Endothelial cell of umbilical vein (primary cell): ENCODE results near the gene MYO5B. TPM values are rescaled to one million over a fixed set of nuclear protein-coding genes. Genes with fewer than 3 reads are reported as not detected.

Source experiments
- BruUV-seq: library from RNA; stranded (reverse); fragments of 400-500 nt; replicated peaks from 2 replicates; lab custom pipeline; 2021; lab: Mats Ljungman, UMichigan
- CTCF ChIA-PET: fragments of 300-600, 350-600 bp; sonication (Branson Sonifier 250); formaldehyde crosslinking; loops from one replicate; lab custom pipeline; 2021; ENCODE audit warnings: antibody characterized with exemption, inconsistent platforms; lab: Charles Lee
- POLR2A ChIA-PET: fragments of 300-600, 350-600 bp; sonication (Branson Sonifier 250); formaldehyde crosslinking; loops from one replicate; lab custom pipeline; 2021; ENCODE audit warnings: antibody characterized with exemption, inconsistent platforms; lab: Charles Lee
- DNase-seq: peaks from one replicate; pipeline ENCODE4 v3.0.0-alpha.2; 2011; ENCODE audit warnings: low read depth, low spot score
- FAIRE-seq: peaks from 2 replicates; lab custom pipeline; 2011; peaks lifted over from hg19 to GRCh38; lab: Jason Lieb, UNC
- H2AFZ ChIP-seq: 2 replicates; pipeline ENCODE4 v1.6.0; 2012; ENCODE audit warnings: low read depth, low read length, control low read depth, inconsistent platforms
- H3K27ac ChIP-seq: 2 replicates; pipeline ENCODE4 v1.5.1; 2011; ENCODE audit warnings: low read depth, mild to moderate bottlenecking, control low read depth, low read length, moderate library complexity; ENCODE audit not compliant: insufficient read depth
- H3K27me3 ChIP-seq, 2 experiments: 2 replicates each; pipeline versions ENCODE4 v1.6.0 to v1.6.1; 2011; ENCODE audit warnings: low read length in 2 of 2, mixed read lengths in 1 of 2; ENCODE audit not compliant: control insufficient read depth in 2 of 2, insufficient read depth in 2 of 2
- H3K36me3 ChIP-seq, 2 experiments: 2 replicates in 1 of 2; 3 replicates in 1 of 2; pipeline ENCODE4 v1.5.1; 2011; ENCODE audit warnings: low read length in 2 of 2, mild to moderate bottlenecking in 1 of 2, moderate library complexity in 1 of 2; ENCODE audit not compliant: control insufficient read depth in 2 of 2, insufficient read depth in 2 of 2; ENCODE audit errors: extremely low read depth in 1 of 2
- H3K4me1 ChIP-seq: 3 replicates; pipeline ENCODE4 v1.5.1; 2011; ENCODE audit warnings: mild to moderate bottlenecking, low read length; ENCODE audit not compliant: control insufficient read depth, insufficient read depth; ENCODE audit errors: extremely low read depth
- H3K4me2 ChIP-seq: 2 replicates; pipeline ENCODE4 v1.6.1; 2011; ENCODE audit warnings: low read length, control low read depth, mixed read lengths; ENCODE audit not compliant: insufficient read depth
- H3K4me3 ChIP-seq, 3 experiments: fragments of 200-600 bp in 1 of 3; sonication (generic), shearing (Covaris generic) in 1 of 3; replicated peaks in 1 of 3; 2 replicates each; pipeline ENCODE4 v1.5.1; 2011 to 2016; ENCODE audit warnings: control low read depth in 3 of 3, low read length in 3 of 3, mild to moderate bottlenecking in 2 of 3, inconsistent platforms in 1 of 3, low read depth in 1 of 3, moderate library complexity in 1 of 3; ENCODE audit not compliant: insufficient read depth in 1 of 3
- H3K79me2 ChIP-seq: 2 replicates; pipeline ENCODE4 v1.6.0; 2012; ENCODE audit warnings: low read length, inconsistent platforms; ENCODE audit not compliant: control insufficient read depth, insufficient read depth
- H3K9ac ChIP-seq: replicated peaks from 2 replicates; pipeline ENCODE3; 2011; ENCODE audit warnings: low read length, control low read depth; ENCODE audit not compliant: insufficient read depth; ENCODE audit errors: extremely low read depth
- H3K9me1 ChIP-seq: replicated peaks from 3 replicates; pipeline ENCODE4 v1.6.0; 2011; ENCODE audit warnings: mild to moderate bottlenecking, low read length; ENCODE audit not compliant: control insufficient read depth, insufficient read depth; ENCODE audit errors: extremely low read depth
- H3K9me3 ChIP-seq: replicated peaks from 2 replicates; pipeline ENCODE4 v1.5.1; 2012; ENCODE audit warnings: low read length, inconsistent platforms; ENCODE audit not compliant: control insufficient read depth, insufficient read depth
- H4K20me1 ChIP-seq: replicated peaks from 2 replicates; pipeline ENCODE3; 2011; ENCODE audit warnings: mild to moderate bottlenecking, low read length; ENCODE audit not compliant: control insufficient read depth, insufficient read depth; ENCODE audit errors: extremely low read depth
- CTCF ChIP-seq, 2 donors: IDR thresholded peaks; 1 replicate in 1 of 2; 2 replicates in 1 of 2; pipeline ENCODE4 v1.5.1; 2011; ENCODE audit warnings: low read length in 2 of 2, mild to moderate bottlenecking in 2 of 2, moderate library complexity in 2 of 2, control low read depth in 1 of 2, inconsistent platforms in 1 of 2, low read depth in 1 of 2; ENCODE audit not compliant: insufficient read depth in 1 of 2; ENCODE audit errors: extremely low read depth in 1 of 2
- EZH2 ChIP-seq: IDR thresholded peaks from 2 replicates; pipeline ENCODE4 v1.6.1; 2012; ENCODE audit warnings: borderline replicate concordance, low read depth, mild to moderate bottlenecking, moderate library complexity, low read length, inconsistent platforms; ENCODE audit not compliant: severe bottlenecking
- FOS ChIP-seq: IDR thresholded peaks from 2 replicates; pipeline ENCODE4 v1.6.1; 2011; ENCODE audit warnings: mild to moderate bottlenecking, low read length, moderate library complexity, borderline replicate concordance; ENCODE audit not compliant: insufficient read depth
- GATA2 ChIP-seq: IDR thresholded peaks from 2 replicates; pipeline ENCODE4 v1.7.0; 2011; ENCODE audit warnings: low read depth, mild to moderate bottlenecking, moderate library complexity, mixed read lengths, low read length; ENCODE audit not compliant: insufficient read length, insufficient read depth
- JUN ChIP-seq: IDR thresholded peaks from 2 replicates; pipeline ENCODE4 v1.6.1; 2011; ENCODE audit warnings: borderline replicate concordance, low read depth; ENCODE audit not compliant: insufficient read length, insufficient read depth
- MYC ChIP-seq: IDR thresholded peaks from one replicate; pipeline ENCODE4 v1.6.1; 2011; ENCODE audit warnings: mild to moderate bottlenecking, low read depth, low read length
- POLR2A ChIP-seq: IDR thresholded peaks from 2 replicates; pipeline ENCODE4 v1.6.1; 2012; ENCODE audit warnings: low read depth, mild to moderate bottlenecking, control low read depth, low read length
- dilution Hi-C: fragments of 300-500 bp; cut with MboI; formaldehyde crosslinking; loops from one replicate; pipeline ENCODE4 v1.15.0; 2019; ENCODE audit warnings: low sequenced_read_pairs; ENCODE audit not compliant: extremely low pct_ligation_motif_present
- intact Hi-C: fragments of 100-400 bp; cut with micrococcal nuclease; formaldehyde crosslinking; loops from one replicate; pipeline ENCODE4 v1.10.0; 2022
- polyA plus RNA-seq, 4 experiments: library from polyadenylated mRNA; depleted of rRNA in 3 of 4; stranded (reverse) in 3 of 4; unstranded in 1 of 4; fragments of >200 nt; gene quantifications; 2 replicates each; pipeline versions ENCODE4 v1.2.1 to v1.2.3, GENCODE V29; 2011 to 2012; ENCODE audit warnings: missing spikeins in 1 of 4
- total RNA-seq: library from RNA; stranded (reverse); gene quantifications from 2 replicates; pipeline ENCODE4 v1.2.3, GENCODE V29; 2021

Gene MYO5B
- total and polyA plus RNA-seq, 2 donors (not counting 3 experiments of a cell fraction or from before 2014, with no cell fraction given) = 0.54 to 1.1 TPM

GRCh38 chr18:50069422-50069821, 125.5 kb downstream of the MYO5B start:
- Histone ChIP-seq H3K27me3 (no peaks in the 10 kb centered on the region), H3K27ac (no peak overlapping the region), H3K9ac (no peak overlapping the region), H4K20me1 (no peaks in the 10 kb centered on the region), H3K4me1 (no peaks in the 10 kb centered on the region), H3K36me3 (no peaks in the 10 kb centered on the region), H2AFZ (no peak overlapping the region), H3K9me3 (no peaks in the 10 kb centered on the region), H3K4me3 (no peak overlapping the region), H3K9me1 (no peaks in the 10 kb centered on the region), H3K79me2 (no peaks in the 10 kb centered on the region), H3K4me2 (no peak overlapping the region)
- FAIRE-seq (no peak), DNase-seq (no peak)
- intact Hi-C loops (no loop called here), dilution Hi-C loops (no loop called here)
- TF ChIP-seq JUN (no peak), EZH2 (no peak), CTCF (IDR thresholded peaks at IDR 0.05; ENCODE audit: extremely low read depth in 1 of 2, insufficient read depth in 1 of 2, low read depth in 1 of 2, low read length in 2 of 2) (no peak), MYC (no peak), POLR2A (no peak), FOS (no peak), GATA2 (no peak)
- CTCF ChIA-PET = no interaction called here
- no TSS peak for BruUV-seq
- POLR2A ChIA-PET = no interaction called here

GRCh38 chr18:50065527-50065926, 129.4 kb downstream of the MYO5B start:
- Histone ChIP-seq H3K4me2 (no peak overlapping the region), H2AFZ (no peak overlapping the region), H3K9ac (no peak overlapping the region), H3K27ac (no peak overlapping the region), H4K20me1 (no peaks in the 10 kb centered on the region), H3K9me1 (no peaks in the 10 kb centered on the region), H3K79me2 (no peaks in the 10 kb centered on the region), H3K4me1 (no peaks in the 10 kb centered on the region), H3K36me3 (no peaks in the 10 kb centered on the region), H3K27me3 (no peaks in the 10 kb centered on the region), H3K9me3 (no peaks in the 10 kb centered on the region), H3K4me3 (no peak overlapping the region)
- intact Hi-C loops (no loop called here), dilution Hi-C loops (no loop called here)
- no peak for FAIRE-seq
- CTCF ChIA-PET = no interaction called here
- BruUV-seq = no TSS peak
- no peak for DNase-seq
- POLR2A ChIA-PET = no interaction called here
- TF ChIP-seq EZH2 = no peak
